GM12878 (cell line): ENCODE data around the gene CDH4. TPM values are rescaled to one million over a fixed set of nuclear protein-coding genes. Genes with fewer than 3 reads are reported as not detected.

Experiments
- ATAC-seq: fragments of 200-7000 bp; cut with Tn5 transposase; 3 replicates; pipeline ENCODE4 v1.9.1; 2020; ENCODE audit warnings: mild to moderate bottlenecking, moderate library complexity
- BruUV-seq: library from RNA; stranded (reverse); fragments of 400-500 nt; replicated peaks from 2 replicates; lab custom pipeline; 2021; lab: Mats Ljungman, UMichigan
- CTCF ChIA-PET: fragments of 300-600 bp; sonication (Branson Sonifier 250); formaldehyde crosslinking; extraction: SDS; loops from one replicate; lab custom pipeline; 2021; ENCODE audit warnings: inconsistent platforms; lab: Yijun Ruan, JAX
- POLR2A ChIA-PET: fragments of 350-600 bp; formaldehyde crosslinking; extraction: SDS; loops from one replicate; lab custom pipeline; 2021; ENCODE audit warnings: inconsistent platforms; lab: Charles Lee
- RAD21 ChIA-PET: fragments of 300-600 bp; sonication (Branson Sonifier 250); formaldehyde crosslinking; loops from one replicate; lab custom pipeline; 2023; ENCODE audit warnings: antibody characterized with exemption; ENCODE audit not compliant: unreplicated experiment; lab: Charles Lee
- SMC1A ChIA-PET: fragments of 300-600 bp; sonication (Branson Sonifier 250); formaldehyde crosslinking; loops from one replicate; lab custom pipeline; 2023; ENCODE audit not compliant: unreplicated experiment, uncharacterized antibody; lab: Charles Lee
- DNase-seq: peaks from one replicate; pipeline ENCODE4 v3.0.0-alpha.2; 2011; ENCODE audit warnings: low read depth, low spot score
- FAIRE-seq: peaks from 3 replicates; lab custom pipeline; 2011; peaks lifted over from hg19 to GRCh38; lab: Jason Lieb, UNC
- H2AFZ ChIP-seq: 2 replicates; pipeline ENCODE4 v1.6.0; 2011; ENCODE audit warnings: low read depth, low read length, control low read depth; ENCODE audit not compliant: control insufficient read depth
- H3K27ac ChIP-seq: 2 replicates; pipeline ENCODE4 v1.5.1; 2011; ENCODE audit warnings: control low read depth; ENCODE audit not compliant: control insufficient read depth, insufficient read depth
- H3K27me3 ChIP-seq, 2 experiments: replicated peaks in 1 of 2; 2 replicates each; pipeline versions ENCODE4 v1.6.0 to v1.6.1; 2011; ENCODE audit warnings: low read length in 1 of 2; ENCODE audit not compliant: control insufficient read depth in 2 of 2, insufficient read depth in 2 of 2
- H3K36me3 ChIP-seq, 2 experiments: 2 replicates each; pipeline ENCODE4 v1.5.1; 2011; ENCODE audit warnings: low read length in 1 of 2; ENCODE audit not compliant: control insufficient read depth in 2 of 2, insufficient read depth in 2 of 2
- H3K4me1 ChIP-seq: 2 replicates; pipeline ENCODE4 v1.6.1; 2011; ENCODE audit warnings: mild to moderate bottlenecking, low read length, moderate library complexity, mixed read lengths; ENCODE audit not compliant: control insufficient read depth, insufficient read depth
- H3K4me2 ChIP-seq: 2 replicates; pipeline ENCODE4 v1.6.0; 2011; ENCODE audit warnings: control low read depth; ENCODE audit not compliant: control insufficient read depth, insufficient read depth
- H3K4me3 ChIP-seq: fragments of 200-600 bp; sonication (generic); 2 replicates; pipeline ENCODE4 v1.5.1; 2016
- H3K79me2 ChIP-seq: 2 replicates; pipeline ENCODE4 v1.6.0; 2011; ENCODE audit warnings: low read length; ENCODE audit not compliant: control insufficient read depth, insufficient read depth
- H3K9ac ChIP-seq: 2 replicates; pipeline ENCODE4 v1.8.0; 2011; ENCODE audit warnings: low read length, control low read depth, mixed read lengths; ENCODE audit not compliant: control insufficient read depth, insufficient read depth
- H3K9me3 ChIP-seq: replicated peaks from 3 replicates; pipeline ENCODE4 v1.5.1; 2011; ENCODE audit warnings: mild to moderate bottlenecking, low read length; ENCODE audit not compliant: control insufficient read depth, insufficient read depth
- H4K20me1 ChIP-seq: 2 replicates; pipeline ENCODE4 v1.6.0; 2011; ENCODE audit not compliant: control insufficient read depth, insufficient read depth
- EGR1 ChIP-seq, 2 experiments: IDR thresholded peaks; 1 replicate in 1 of 2; 2 replicates in 1 of 2; pipeline ENCODE4 v1.6.1; 2011 to 2012; ENCODE audit warnings: low read depth in 2 of 2, low read length in 2 of 2, borderline replicate concordance in 1 of 2, mild to moderate bottlenecking in 1 of 2, moderate library complexity in 1 of 2
- ETV6 ChIP-seq, 2 experiments: fragments of 450-650 bp in 1 of 2; IDR thresholded peaks in 1 of 2; conservative IDR thresholded peaks in 1 of 2; 2 replicates each; pipeline ENCODE4 v1.6.1; 2014; ENCODE audit warnings: antibody characterized with exemption in 1 of 2, borderline replicate concordance in 1 of 2, low read depth in 1 of 2, mild to moderate bottlenecking in 1 of 2, moderate library complexity in 1 of 2
- IKZF1 ChIP-seq: fragments of 450-650 bp; conservative IDR thresholded peaks from 2 replicates; pipeline ENCODE4 v1.6.1; 2017; ENCODE audit warnings: antibody characterized with exemption, mild to moderate bottlenecking
- IKZF2 ChIP-seq, 2 experiments: fragments of 450-650 bp; IDR thresholded peaks; 2 replicates each; pipeline ENCODE4 v1.6.1; 2017; ENCODE audit warnings: mild to moderate bottlenecking in 2 of 2, moderate library complexity in 2 of 2
- KDM1A ChIP-seq: fragments of 200-600 bp; sonication (generic); IDR thresholded peaks from 2 replicates; pipeline ENCODE4 v1.6.1; 2016; ENCODE audit warnings: borderline replicate concordance
- NFYB ChIP-seq: IDR thresholded peaks from 2 replicates; pipeline ENCODE4 v1.6.1; 2011; ENCODE audit warnings: low read depth, mild to moderate bottlenecking, low read length, improper control_type of control experiment, moderate library complexity; ENCODE audit not compliant: insufficient read depth
- PKNOX1 ChIP-seq: fragments of 450-650 bp; IDR thresholded peaks from 2 replicates; pipeline ENCODE4 v1.6.1; 2016; ENCODE audit warnings: mild to moderate bottlenecking
- RFX5 ChIP-seq: IDR thresholded peaks from 2 replicates; pipeline ENCODE4 v1.6.1; 2011; ENCODE audit warnings: low read depth, low read length, improper control_type of control experiment
- YBX1 ChIP-seq: fragments of 450-650 bp; IDR thresholded peaks from 2 replicates; pipeline ENCODE4 v1.6.1; 2016; ENCODE audit warnings: antibody characterized with exemption
- ZBTB11 ChIP-seq: fragments of 450-650 bp; formaldehyde crosslinking; IDR thresholded peaks from 2 replicates; pipeline ENCODE4 v1.5.0; 2022; ENCODE audit warnings: mild to moderate bottlenecking, missing genetic modification characterization
- WGBS: methylation state at CpG from one replicate; pipeline ENCODE4 v1.1.6; 2016; ENCODE audit warnings: low lambda C conversion rate; ENCODE audit not compliant: insufficient replicate concordance, insufficient coverage; ENCODE audit errors: missing lambda C conversion rate; 5-methylcytosine and 5-hydroxymethylcytosine counted together
- in situ Hi-C: fragments of 300-500 bp; cut with MboI; formaldehyde crosslinking; loops from 9 replicates; pipeline ENCODE4 v1.14.3; 2018; ENCODE audit warnings: mixed read lengths
- intact Hi-C: fragments of 100-400 bp; cut with micrococcal nuclease; formaldehyde crosslinking; loops from one replicate; pipeline ENCODE4 v1.14.2; 2022; ENCODE audit not compliant: unreplicated experiment
- polyA plus RNA-seq, 11 experiments: library from polyadenylated mRNA; depleted of rRNA in 4 of 11; unstranded in 6 of 11; stranded (reverse) in 5 of 11; fragments of >200 nt; fragmentation: Nextera tagmentation in 4 of 11; fragmentation: Illumina TruSeq in 1 of 11; extraction: Ambion mirVana in 4 of 11; extraction: Trizol in 1 of 11; gene quantifications; 1 replicate in 1 of 11; 2 replicates in 10 of 11; pipeline versions ENCODE4 v1.2.1 to v1.2.3, GENCODE V29; 2011 to 2016; ENCODE audit warnings: inconsistent platforms in 2 of 11, missing spikeins in 2 of 11, low read depth in 1 of 11
- total RNA-seq, 4 experiments: library from RNA; depleted of rRNA in 3 of 4; stranded (reverse); fragments of >200 nt in 3 of 4; fragmentation: Illumina TruSeq in 1 of 4; extraction: Trizol in 1 of 4; gene quantifications; 2 replicates each; pipeline versions ENCODE4 v1.2.1 to v1.2.3, GENCODE V29; 2013 to 2021
- TF ChIP-seq, protein P1 (sequence below): IDR thresholded peaks from 2 replicates; pipeline ENCODE4 v1.6.1; 2012; ENCODE audit warnings: improper control_type of control experiment, low read depth, low read length; ENCODE audit not compliant: insufficient replicate concordance

CDH4 gene
- total and polyA plus RNA-seq, 10 of the 15 experiments (the other 5 are each of a cell fraction or from before 2014, with no cell fraction given) = not detected

DNA sequence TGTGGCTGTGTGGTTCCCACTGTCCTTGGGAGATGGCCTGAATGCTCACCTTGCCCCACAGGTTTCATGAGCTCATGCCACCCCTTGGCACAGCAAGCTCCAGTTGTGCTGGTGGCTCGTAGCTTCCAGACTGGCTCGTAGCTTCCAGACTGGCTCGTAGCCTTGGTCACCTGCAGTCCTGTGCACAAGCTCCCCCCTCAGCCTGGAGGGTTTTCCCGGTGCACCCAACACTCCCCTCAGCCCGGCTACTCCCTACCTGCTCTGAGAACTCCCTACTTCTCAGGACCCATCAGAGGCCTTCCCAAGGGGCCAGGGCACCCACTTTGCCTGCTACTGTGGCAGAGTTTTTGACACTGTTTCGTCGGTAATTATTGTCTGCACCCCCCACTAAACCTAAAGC is 528.0 kb downstream of the CDH4 start:
- Histone ChIP-seq H3K4me1 (no peaks in the 10 kb centered on the region), H2AFZ (no peak overlapping the region), H3K27ac (no peak overlapping the region), H4K20me1 (no peaks in the 10 kb centered on the region), H3K4me3 (no peak overlapping the region), H3K27me3 (no peaks in the 10 kb centered on the region), H3K36me3 (no peaks in the 10 kb centered on the region), H3K4me2 (no peak overlapping the region), H3K9ac (no peak overlapping the region), H3K79me2 (no peaks in the 10 kb centered on the region), H3K9me3 (no peaks in the 10 kb centered on the region; the same call in 2 of the 3 replicates)
- ChIA-PET CTCF (no interaction called here), RAD21 (no interaction called here), POLR2A (no interaction called here), SMC1A (no interaction called here)
- FAIRE-seq = no peak
- no peak for DNase-seq
- no peak for ATAC-seq
- no TSS peak for BruUV-seq
- intact Hi-C loops = no loop called here
- 13% methylated on average over 7 of the region's 7 CpGs for WGBS
- in situ Hi-C loops = no loop called here
- TF ChIP-seq, protein P1, sequence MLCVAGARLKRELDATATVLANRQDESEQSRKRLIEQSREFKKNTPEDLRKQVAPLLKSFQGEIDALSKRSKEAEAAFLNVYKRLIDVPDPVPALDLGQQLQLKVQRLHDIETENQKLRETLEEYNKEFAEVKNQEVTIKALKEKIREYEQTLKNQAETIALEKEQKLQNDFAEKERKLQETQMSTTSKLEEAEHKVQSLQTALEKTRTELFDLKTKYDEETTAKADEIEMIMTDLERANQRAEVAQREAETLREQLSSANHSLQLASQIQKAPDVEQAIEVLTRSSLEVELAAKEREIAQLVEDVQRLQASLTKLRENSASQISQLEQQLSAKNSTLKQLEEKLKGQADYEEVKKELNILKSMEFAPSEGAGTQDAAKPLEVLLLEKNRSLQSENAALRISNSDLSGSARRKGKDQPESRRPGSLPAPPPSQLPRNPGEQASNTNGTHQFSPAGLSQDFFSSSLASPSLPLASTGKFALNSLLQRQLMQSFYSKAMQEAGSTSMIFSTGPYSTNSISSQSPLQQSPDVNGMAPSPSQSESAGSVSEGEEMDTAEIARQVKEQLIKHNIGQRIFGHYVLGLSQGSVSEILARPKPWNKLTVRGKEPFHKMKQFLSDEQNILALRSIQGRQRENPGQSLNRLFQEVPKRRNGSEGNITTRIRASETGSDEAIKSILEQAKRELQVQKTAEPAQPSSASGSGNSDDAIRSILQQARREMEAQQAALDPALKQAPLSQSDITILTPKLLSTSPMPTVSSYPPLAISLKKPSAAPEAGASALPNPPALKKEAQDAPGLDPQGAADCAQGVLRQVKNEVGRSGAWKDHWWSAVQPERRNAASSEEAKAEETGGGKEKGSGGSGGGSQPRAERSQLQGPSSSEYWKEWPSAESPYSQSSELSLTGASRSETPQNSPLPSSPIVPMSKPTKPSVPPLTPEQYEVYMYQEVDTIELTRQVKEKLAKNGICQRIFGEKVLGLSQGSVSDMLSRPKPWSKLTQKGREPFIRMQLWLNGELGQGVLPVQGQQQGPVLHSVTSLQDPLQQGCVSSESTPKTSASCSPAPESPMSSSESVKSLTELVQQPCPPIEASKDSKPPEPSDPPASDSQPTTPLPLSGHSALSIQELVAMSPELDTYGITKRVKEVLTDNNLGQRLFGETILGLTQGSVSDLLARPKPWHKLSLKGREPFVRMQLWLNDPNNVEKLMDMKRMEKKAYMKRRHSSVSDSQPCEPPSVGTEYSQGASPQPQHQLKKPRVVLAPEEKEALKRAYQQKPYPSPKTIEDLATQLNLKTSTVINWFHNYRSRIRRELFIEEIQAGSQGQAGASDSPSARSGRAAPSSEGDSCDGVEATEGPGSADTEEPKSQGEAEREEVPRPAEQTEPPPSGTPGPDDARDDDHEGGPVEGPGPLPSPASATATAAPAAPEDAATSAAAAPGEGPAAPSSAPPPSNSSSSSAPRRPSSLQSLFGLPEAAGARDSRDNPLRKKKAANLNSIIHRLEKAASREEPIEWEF = no peak
- TF ChIP-seq IKZF1 = no peak
- TF ChIP-seq KDM1A = no peak
- TF ChIP-seq EGR1 (IDR thresholded peaks at IDR 0.05; ENCODE audit: borderline replicate concordance in 1 of 2, low read depth in 2 of 2, low read length in 2 of 2) = no peak
- TF ChIP-seq YBX1 = no peak
- no peak for TF ChIP-seq ZBTB11
- no peak for TF ChIP-seq RFX5
- TF ChIP-seq ETV6 (conservative IDR thresholded peaks at IDR 0.05 in 1 of 2, IDR thresholded peaks at IDR 0.05 in 1 of 2; ENCODE audit: borderline replicate concordance in 1 of 2, low read depth in 1 of 2) = no peak
- no peak for TF ChIP-seq IKZF2 (IDR thresholded peaks at IDR 0.05)
- TF ChIP-seq PKNOX1 = no peak
- TF ChIP-seq NFYB = no peak
